ENCODE measurements around the gene PADI2. TPM values are rescaled to one million over a fixed set of nuclear protein-coding genes. Genes with fewer than 3 reads are reported as not detected.

Gene PADI2
- total RNA-seq, 1 donor = under 0.01 TPM

DNA sequence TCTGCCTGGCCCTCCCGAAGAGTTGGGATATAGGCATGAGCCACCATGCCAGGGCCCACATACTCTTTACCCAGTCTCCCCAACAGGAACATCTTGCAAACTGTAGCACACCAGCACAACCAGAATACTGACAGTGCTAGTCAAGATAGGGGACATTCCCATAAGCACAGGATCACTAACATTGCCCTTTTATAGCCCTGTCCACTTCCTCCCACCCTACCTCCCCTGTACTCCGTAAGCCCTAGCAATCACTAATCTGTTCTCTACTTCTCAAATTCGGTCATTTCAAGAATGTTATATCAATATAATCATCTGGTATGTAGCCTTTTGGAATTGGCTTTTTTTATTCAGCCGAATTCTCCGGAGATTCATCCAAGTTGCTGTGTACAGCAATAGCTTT lies 71.3 kb downstream of the PADI2 start:
- no peak overlapping the region for H3K27ac ChIP-seq (ENCODE audit: low read depth, low read length)
- H4K20me1 ChIP-seq (ENCODE audit: insufficient read depth, low read length) = peaks cover 27% of the 10 kb centered on the region
- H2AFZ ChIP-seq (ENCODE audit: low read length) = no peak overlapping the region
- no peaks in the 10 kb centered on the region for H3K27me3 ChIP-seq (ENCODE audit: insufficient read depth, low read length)
- H3K79me2 ChIP-seq (ENCODE audit: insufficient read depth, low read length) = peaks cover 70% of the 10 kb centered on the region
- H3K4me3 ChIP-seq (ENCODE audit: insufficient read depth, low read length) = no peak overlapping the region
- H3K4me1 ChIP-seq (ENCODE audit: insufficient read depth, low read length) = peaks cover 15% of the 10 kb centered on the region
- no peaks in the 10 kb centered on the region for H3K9me3 ChIP-seq (ENCODE audit: low read depth, low read length)
- H3K4me2 ChIP-seq (ENCODE audit: insufficient read depth, low read length) = no peak overlapping the region
- TF ChIP-seq, protein P1, sequence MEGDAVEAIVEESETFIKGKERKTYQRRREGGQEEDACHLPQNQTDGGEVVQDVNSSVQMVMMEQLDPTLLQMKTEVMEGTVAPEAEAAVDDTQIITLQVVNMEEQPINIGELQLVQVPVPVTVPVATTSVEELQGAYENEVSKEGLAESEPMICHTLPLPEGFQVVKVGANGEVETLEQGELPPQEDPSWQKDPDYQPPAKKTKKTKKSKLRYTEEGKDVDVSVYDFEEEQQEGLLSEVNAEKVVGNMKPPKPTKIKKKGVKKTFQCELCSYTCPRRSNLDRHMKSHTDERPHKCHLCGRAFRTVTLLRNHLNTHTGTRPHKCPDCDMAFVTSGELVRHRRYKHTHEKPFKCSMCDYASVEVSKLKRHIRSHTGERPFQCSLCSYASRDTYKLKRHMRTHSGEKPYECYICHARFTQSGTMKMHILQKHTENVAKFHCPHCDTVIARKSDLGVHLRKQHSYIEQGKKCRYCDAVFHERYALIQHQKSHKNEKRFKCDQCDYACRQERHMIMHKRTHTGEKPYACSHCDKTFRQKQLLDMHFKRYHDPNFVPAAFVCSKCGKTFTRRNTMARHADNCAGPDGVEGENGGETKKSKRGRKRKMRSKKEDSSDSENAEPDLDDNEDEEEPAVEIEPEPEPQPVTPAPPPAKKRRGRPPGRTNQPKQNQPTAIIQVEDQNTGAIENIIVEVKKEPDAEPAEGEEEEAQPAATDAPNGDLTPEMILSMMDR (IDR thresholded peaks at IDR 0.05; ENCODE audit: extremely low read depth, low read depth, low read length) = no peak
- DNase-seq (ENCODE audit: insufficient read length, low spot score, missing footprints) = no peak
- H3K36me3 ChIP-seq (ENCODE audit: insufficient read depth, low read length) = peaks cover 41% of the 10 kb centered on the region

DNA sequence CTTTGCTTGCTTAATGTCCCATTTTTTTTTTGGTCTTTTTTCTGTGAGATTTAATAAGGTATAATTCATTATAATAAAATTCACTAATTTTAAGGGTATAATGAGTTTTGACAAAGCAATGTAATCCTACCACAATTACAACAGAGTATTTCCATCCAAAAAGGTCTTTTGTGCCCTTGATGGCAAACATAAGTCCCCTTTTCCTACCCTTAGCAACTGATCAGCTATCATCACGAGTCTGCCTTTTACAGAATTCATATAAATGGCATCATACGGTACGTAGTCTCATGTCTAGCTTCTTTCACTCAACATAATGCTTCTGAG lies 73.0 kb downstream of the PADI2 start:
- H3K27ac ChIP-seq (ENCODE audit: low read depth, low read length) = no peak overlapping the region
- no peak overlapping the region for H2AFZ ChIP-seq (ENCODE audit: low read length)
- H3K27me3 ChIP-seq (ENCODE audit: insufficient read depth, low read length) = no peaks in the 10 kb centered on the region
- peaks cover 46% of the 10 kb centered on the region for H3K36me3 ChIP-seq (ENCODE audit: insufficient read depth, low read length)
- no peaks in the 10 kb centered on the region for H3K9me3 ChIP-seq (ENCODE audit: low read depth, low read length)
- H3K4me3 ChIP-seq (ENCODE audit: insufficient read depth, low read length) = no peak overlapping the region
- peaks cover 6% of the 10 kb centered on the region for H3K4me1 ChIP-seq (ENCODE audit: insufficient read depth, low read length)
- DNase-seq (ENCODE audit: insufficient read length, low spot score, missing footprints) = no peak
- TF ChIP-seq, protein P1 (IDR thresholded peaks at IDR 0.05; ENCODE audit: extremely low read depth, low read depth, low read length) = no peak
- peaks cover 56% of the 10 kb centered on the region for H3K79me2 ChIP-seq (ENCODE audit: insufficient read depth, low read length)
- peak overlapping the region; percentile 80 for H3K4me2 ChIP-seq (ENCODE audit: insufficient read depth, low read length)
- peaks cover 15% of the 10 kb centered on the region for H4K20me1 ChIP-seq (ENCODE audit: insufficient read depth, low read length)

DNA sequence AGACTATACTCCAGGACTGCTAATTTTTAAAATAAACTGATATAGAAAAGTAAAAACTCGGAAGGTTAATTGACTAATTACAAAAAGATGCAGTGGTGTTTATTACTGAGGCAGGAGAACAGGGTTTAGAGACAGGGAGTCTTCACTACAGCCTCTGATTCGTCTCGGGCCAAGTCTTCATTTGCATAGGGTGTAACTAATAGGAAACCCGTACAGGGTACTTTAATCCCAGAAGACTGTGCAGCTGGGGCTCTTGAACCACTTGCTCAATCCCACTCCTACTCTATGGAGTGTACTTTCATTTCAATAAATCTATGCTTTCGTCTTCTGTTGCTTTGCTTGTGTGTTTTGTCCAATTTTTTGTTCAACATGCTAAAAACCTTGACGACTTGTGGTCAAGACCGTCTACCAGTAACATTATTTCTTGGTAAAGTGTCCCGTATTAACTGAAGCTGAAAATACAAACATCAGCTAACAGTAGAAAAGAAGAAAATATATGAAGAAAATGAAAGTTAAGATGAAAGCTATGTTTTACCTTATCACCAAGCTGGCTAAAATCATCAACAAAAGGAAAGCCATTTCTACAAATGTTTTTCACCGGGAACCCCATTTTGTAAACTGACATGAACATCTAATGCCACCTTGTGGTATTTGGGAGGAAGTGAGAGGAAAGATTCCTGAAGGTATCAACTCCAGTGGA lies 73.5 kb downstream of the PADI2 start:
- Histone ChIP-seq H3K4me1 (ENCODE audit: insufficient read depth, low read length) (peaks cover 6% of the 10 kb centered on the region), H3K79me2 (ENCODE audit: insufficient read depth, low read length) (peaks cover 50% of the 10 kb centered on the region), H3K4me3 (ENCODE audit: insufficient read depth, low read length) (peak overlapping the region; percentile 57), H3K36me3 (ENCODE audit: insufficient read depth, low read length) (peaks cover 46% of the 10 kb centered on the region), H3K27me3 (ENCODE audit: insufficient read depth, low read length) (no peaks in the 10 kb centered on the region), H2AFZ (ENCODE audit: low read length) (peak overlapping the region; percentile 78), H4K20me1 (ENCODE audit: insufficient read depth, low read length) (peaks cover 14% of the 10 kb centered on the region), H3K4me2 (ENCODE audit: insufficient read depth, low read length) (peak overlapping the region; percentile 80), H3K9me3 (ENCODE audit: low read depth, low read length) (no peaks in the 10 kb centered on the region), H3K27ac (ENCODE audit: low read depth, low read length) (peak overlapping the region; percentile 46)
- DNase-seq (ENCODE audit: insufficient read length, low spot score, missing footprints) = peak; percentile 83
- TF ChIP-seq, protein P1 (IDR thresholded peaks at IDR 0.05; ENCODE audit: extremely low read depth, low read depth, low read length) = peak; percentile 83

DNA sequence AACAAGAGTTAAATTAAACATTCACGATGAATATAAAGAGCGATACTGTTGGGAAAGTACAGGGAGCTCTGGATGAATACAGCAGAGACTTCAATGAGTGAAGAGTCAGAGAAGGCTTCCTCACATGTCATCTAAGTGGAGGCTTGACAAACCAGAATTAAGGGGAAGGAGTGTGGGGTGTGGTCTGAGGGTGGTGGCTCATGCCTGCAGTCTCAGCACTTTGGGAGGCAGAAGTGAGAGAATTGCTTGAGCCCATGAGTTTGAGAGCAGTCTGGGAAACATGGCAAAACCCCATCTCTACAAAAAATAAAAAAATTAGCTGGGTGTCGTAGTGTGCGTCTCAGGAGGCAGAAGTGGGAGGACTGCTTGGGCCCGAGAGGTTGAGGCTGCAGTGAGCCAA lies 74.1 kb downstream of the PADI2 start:
- H3K27ac ChIP-seq (ENCODE audit: low read depth, low read length) = no peak overlapping the region
- no peak for DNase-seq (ENCODE audit: insufficient read length, low spot score, missing footprints)
- peaks cover 47% of the 10 kb centered on the region for H3K79me2 ChIP-seq (ENCODE audit: insufficient read depth, low read length)
- no peaks in the 10 kb centered on the region for H3K9me3 ChIP-seq (ENCODE audit: low read depth, low read length)
- peaks cover 40% of the 10 kb centered on the region for H3K36me3 ChIP-seq (ENCODE audit: insufficient read depth, low read length)
- no peak overlapping the region for H2AFZ ChIP-seq (ENCODE audit: low read length)
- peaks cover 6% of the 10 kb centered on the region for H3K4me1 ChIP-seq (ENCODE audit: insufficient read depth, low read length)
- peaks cover 14% of the 10 kb centered on the region for H4K20me1 ChIP-seq (ENCODE audit: insufficient read depth, low read length)
- TF ChIP-seq, protein P1 (IDR thresholded peaks at IDR 0.05; ENCODE audit: extremely low read depth, low read depth, low read length) = no peak
- H3K4me3 ChIP-seq (ENCODE audit: insufficient read depth, low read length) = no peak overlapping the region
- no peaks in the 10 kb centered on the region for H3K27me3 ChIP-seq (ENCODE audit: insufficient read depth, low read length)
- no peak overlapping the region for H3K4me2 ChIP-seq (ENCODE audit: insufficient read depth, low read length)

All from osteoblast (primary cell).